GM23338 (cell line): ENCODE results near the gene LRTM1. TPM values are rescaled to one million over a fixed set of nuclear protein-coding genes. Genes with fewer than 3 reads are reported as not detected.

ENCODE experiments used
- ATAC-seq: fragments of 200-7000 bp; cut with Tn5 transposase; 3 replicates; pipeline ENCODE4 v1.9.1; 2020
- DNase-seq: peaks from one replicate; pipeline ENCODE4 v3.0.0-alpha.2; 2015; ENCODE audit warnings: low spot score
- H2AFZ ChIP-seq: fragments of 200-600 bp; sonication (generic); 2 replicates; pipeline ENCODE4 v1.8.0; 2016; ENCODE audit warnings: antibody characterized with exemption, mild to moderate bottlenecking, moderate library complexity
- H3F3A ChIP-seq: fragments of 200-600 bp; sonication (generic); replicated peaks from 2 replicates; pipeline ENCODE4 v1.8.0; 2017; ENCODE audit warnings: antibody characterized with exemption, mixed run types, low read depth
- H3K27ac ChIP-seq: fragments of 200-600 bp; sonication (generic); 2 replicates; pipeline ENCODE4 v1.6.1; 2016; ENCODE audit warnings: low read depth
- H3K27me3 ChIP-seq: fragments of 200-600 bp; sonication (generic); 2 replicates; pipeline ENCODE4 v1.8.0; 2016; ENCODE audit warnings: mild to moderate bottlenecking, mixed run types, moderate library complexity; ENCODE audit not compliant: insufficient read depth
- H3K36me3 ChIP-seq: fragments of 200-600 bp; sonication (generic); 2 replicates; pipeline ENCODE4 v1.8.0; 2016; ENCODE audit warnings: mild to moderate bottlenecking; ENCODE audit not compliant: insufficient read depth
- H3K4me1 ChIP-seq: fragments of 200-600 bp; sonication (generic); 2 replicates; pipeline ENCODE4 v1.8.0; 2016; ENCODE audit warnings: mild to moderate bottlenecking, moderate library complexity; ENCODE audit not compliant: insufficient read depth
- H3K4me2 ChIP-seq: fragments of 200-600 bp; sonication (generic); 2 replicates; pipeline ENCODE4 v1.7.1; 2017; ENCODE audit warnings: mixed run types
- H3K4me3 ChIP-seq: fragments of 200-600 bp; sonication (generic); 2 replicates; pipeline ENCODE4 v1.6.1; 2016; ENCODE audit warnings: mixed run types
- H3K79me2 ChIP-seq: fragments of 200-600 bp; sonication (generic); replicated peaks from 2 replicates; pipeline ENCODE4 v1.8.0; 2017; ENCODE audit warnings: mild to moderate bottlenecking; ENCODE audit not compliant: insufficient read depth
- H3K9me2 ChIP-seq: fragments of 200-600 bp; sonication (generic); 2 replicates; pipeline ENCODE4 v1.8.0; 2017; ENCODE audit not compliant: insufficient read depth
- H4K20me1 ChIP-seq: fragments of 200-600 bp; sonication (generic); replicated peaks from 2 replicates; pipeline ENCODE4 v1.8.0; 2017; ENCODE audit warnings: mild to moderate bottlenecking; ENCODE audit not compliant: insufficient read depth
- H3K27ac Mint-ChIP-seq: 2 replicates; pipeline ENCODE4 v1.8.0; 2020; ENCODE audit warnings: inconsistent platforms, mild to moderate bottlenecking, moderate library complexity, mixed read lengths
- H3K27me3 Mint-ChIP-seq: 3 replicates; pipeline ENCODE4 v1.8.0; 2022; ENCODE audit warnings: low read depth, mild to moderate bottlenecking, moderate library complexity, mixed read lengths, inconsistent platforms; ENCODE audit not compliant: insufficient read depth, poor library complexity
- H3K36me3 Mint-ChIP-seq: 3 replicates; pipeline ENCODE4 v1.8.0; 2021; ENCODE audit warnings: low read depth, mild to moderate bottlenecking, inconsistent platforms, moderate library complexity, mixed read lengths
- H3K4me1 Mint-ChIP-seq: 3 replicates; pipeline ENCODE4 v1.8.0; 2020; ENCODE audit warnings: mild to moderate bottlenecking, inconsistent platforms, mixed read lengths
- H3K4me3 Mint-ChIP-seq: 3 replicates; pipeline ENCODE4 v1.8.0; 2021; ENCODE audit warnings: moderate library complexity, mild to moderate bottlenecking, inconsistent platforms, mixed read lengths
- H3K9me3 Mint-ChIP-seq: 3 replicates; pipeline ENCODE4 v1.8.0; 2020; ENCODE audit warnings: moderate library complexity, mild to moderate bottlenecking, inconsistent platforms, mixed read lengths
- JUNB ChIP-seq: IDR thresholded peaks from one replicate; pipeline ENCODE4 v1.6.1; 2016; ENCODE audit warnings: antibody characterized with exemption; ENCODE audit not compliant: unreplicated experiment
- NANOG ChIP-seq: IDR thresholded peaks from 2 replicates; pipeline ENCODE4 v1.6.1; 2016; ENCODE audit warnings: antibody characterized with exemption, borderline replicate concordance
- polyA plus RNA-seq: library from polyadenylated mRNA; unstranded; fragments of >200 nt; fragmentation: Nextera tagmentation; extraction: Ambion mirVana; gene quantifications from 2 replicates; pipeline ENCODE4 v1.2.1, GENCODE V29; 2016
- total RNA-seq: library from RNA; depleted of rRNA; stranded (reverse); fragments of >200 nt; shearing (Covaris generic); gene quantifications from 2 replicates; pipeline ENCODE4 v1.2.3, GENCODE V29; 2014
- TF ChIP-seq, protein P1 (sequence below): IDR thresholded peaks from 2 replicates; pipeline ENCODE4 v1.6.1; 2016; ENCODE audit warnings: antibody characterized with exemption
- TF ChIP-seq, protein P2 (sequence below): fragments of 250-450 bp; sonication (Bioruptor Pico); IDR thresholded peaks from 2 replicates; pipeline ENCODE4 v1.5.0; 2020; ENCODE audit warnings: mild to moderate bottlenecking, moderate library complexity
- TF ChIP-seq, protein P3 (sequence below), 2 experiments: fragments of 200-600 bp in 1 of 2; sonication (generic) in 1 of 2; conservative IDR thresholded peaks; 2 replicates each; pipeline versions ENCODE4 v1.5.1 to v1.6.1; 2016 to 2017; ENCODE audit warnings: antibody characterized with exemption in 2 of 2, low read depth in 2 of 2, mild to moderate bottlenecking in 2 of 2, moderate library complexity in 1 of 2

Gene LRTM1
- total and polyA plus RNA-seq, 2 experiments from 2014 or later = 0.47 TPM; not detected in 1

DNA sequence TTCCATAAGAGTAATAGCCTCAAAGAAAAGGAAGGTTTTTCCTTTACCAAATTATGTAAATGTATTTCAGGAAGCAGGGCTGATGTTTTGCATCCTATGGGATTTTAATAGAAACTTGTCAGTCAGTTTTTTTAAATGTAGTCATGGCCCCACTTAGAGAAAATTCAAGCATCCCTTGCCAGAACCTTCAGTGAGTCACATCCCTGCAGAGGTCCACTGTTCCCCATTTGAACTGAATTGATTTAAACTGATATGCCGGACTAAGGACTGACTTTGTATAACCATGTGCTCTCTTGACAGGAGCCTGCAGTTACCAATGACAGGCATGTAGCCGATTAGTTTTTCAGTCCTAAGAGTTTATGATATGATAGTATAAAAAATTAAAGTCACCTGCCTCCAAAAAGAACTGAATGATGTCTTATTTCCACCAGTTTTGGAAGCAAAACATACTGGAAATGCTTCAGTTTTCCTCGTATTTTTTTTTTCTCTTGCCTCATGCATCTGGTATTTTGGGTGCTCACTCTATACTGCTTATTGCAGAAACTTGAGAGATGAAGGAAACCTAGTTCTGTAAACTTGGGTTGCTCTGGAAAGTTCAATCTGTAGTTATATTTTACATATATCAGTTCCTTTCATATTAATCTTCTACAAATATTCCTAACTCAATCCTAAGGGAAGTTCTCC, 30.7 kb downstream of the LRTM1 start:
- Histone ChIP-seq H3K4me1 (0 out of 2 replicates have a peak, but pooled peaks cover 4% of the 10 kb centered on the region), H3K9me2 (no peaks in the 10 kb centered on the region), H3K79me2 (no peaks in the 10 kb centered on the region), H3K27me3 (no peaks in the 10 kb centered on the region), H3K4me2 (no peak overlapping the region), H4K20me1 (no peaks in the 10 kb centered on the region), H3K27ac (no peak overlapping the region), H3K36me3 (no peaks in the 10 kb centered on the region; the same call in 1 of the 2 replicates), H2AFZ (no peak overlapping the region), H3F3A (no peaks in the 10 kb centered on the region), H3K4me3 (no peak overlapping the region)
- peaks cover 13% of the 10 kb centered on the region; the same call in 2 of the 3 replicates for H3K4me1 Mint-ChIP-seq
- H3K9me3 Mint-ChIP-seq = no peaks in the 10 kb centered on the region
- H3K27ac Mint-ChIP-seq = no peak overlapping the region
- DNase-seq = no peak
- ATAC-seq = no peak
- H3K4me3 Mint-ChIP-seq = no peak overlapping the region
- H3K36me3 Mint-ChIP-seq = no peaks in the 10 kb centered on the region; the same call in 2 of the 3 replicates
- peaks cover 2% of the 10 kb centered on the region for H3K27me3 Mint-ChIP-seq
- TF ChIP-seq JUNB = no peak
- TF ChIP-seq, protein P1, sequence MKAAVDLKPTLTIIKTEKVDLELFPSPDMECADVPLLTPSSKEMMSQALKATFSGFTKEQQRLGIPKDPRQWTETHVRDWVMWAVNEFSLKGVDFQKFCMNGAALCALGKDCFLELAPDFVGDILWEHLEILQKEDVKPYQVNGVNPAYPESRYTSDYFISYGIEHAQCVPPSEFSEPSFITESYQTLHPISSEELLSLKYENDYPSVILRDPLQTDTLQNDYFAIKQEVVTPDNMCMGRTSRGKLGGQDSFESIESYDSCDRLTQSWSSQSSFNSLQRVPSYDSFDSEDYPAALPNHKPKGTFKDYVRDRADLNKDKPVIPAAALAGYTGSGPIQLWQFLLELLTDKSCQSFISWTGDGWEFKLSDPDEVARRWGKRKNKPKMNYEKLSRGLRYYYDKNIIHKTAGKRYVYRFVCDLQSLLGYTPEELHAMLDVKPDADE = no peak
- TF ChIP-seq NANOG = no peak
- TF ChIP-seq, protein P2, sequence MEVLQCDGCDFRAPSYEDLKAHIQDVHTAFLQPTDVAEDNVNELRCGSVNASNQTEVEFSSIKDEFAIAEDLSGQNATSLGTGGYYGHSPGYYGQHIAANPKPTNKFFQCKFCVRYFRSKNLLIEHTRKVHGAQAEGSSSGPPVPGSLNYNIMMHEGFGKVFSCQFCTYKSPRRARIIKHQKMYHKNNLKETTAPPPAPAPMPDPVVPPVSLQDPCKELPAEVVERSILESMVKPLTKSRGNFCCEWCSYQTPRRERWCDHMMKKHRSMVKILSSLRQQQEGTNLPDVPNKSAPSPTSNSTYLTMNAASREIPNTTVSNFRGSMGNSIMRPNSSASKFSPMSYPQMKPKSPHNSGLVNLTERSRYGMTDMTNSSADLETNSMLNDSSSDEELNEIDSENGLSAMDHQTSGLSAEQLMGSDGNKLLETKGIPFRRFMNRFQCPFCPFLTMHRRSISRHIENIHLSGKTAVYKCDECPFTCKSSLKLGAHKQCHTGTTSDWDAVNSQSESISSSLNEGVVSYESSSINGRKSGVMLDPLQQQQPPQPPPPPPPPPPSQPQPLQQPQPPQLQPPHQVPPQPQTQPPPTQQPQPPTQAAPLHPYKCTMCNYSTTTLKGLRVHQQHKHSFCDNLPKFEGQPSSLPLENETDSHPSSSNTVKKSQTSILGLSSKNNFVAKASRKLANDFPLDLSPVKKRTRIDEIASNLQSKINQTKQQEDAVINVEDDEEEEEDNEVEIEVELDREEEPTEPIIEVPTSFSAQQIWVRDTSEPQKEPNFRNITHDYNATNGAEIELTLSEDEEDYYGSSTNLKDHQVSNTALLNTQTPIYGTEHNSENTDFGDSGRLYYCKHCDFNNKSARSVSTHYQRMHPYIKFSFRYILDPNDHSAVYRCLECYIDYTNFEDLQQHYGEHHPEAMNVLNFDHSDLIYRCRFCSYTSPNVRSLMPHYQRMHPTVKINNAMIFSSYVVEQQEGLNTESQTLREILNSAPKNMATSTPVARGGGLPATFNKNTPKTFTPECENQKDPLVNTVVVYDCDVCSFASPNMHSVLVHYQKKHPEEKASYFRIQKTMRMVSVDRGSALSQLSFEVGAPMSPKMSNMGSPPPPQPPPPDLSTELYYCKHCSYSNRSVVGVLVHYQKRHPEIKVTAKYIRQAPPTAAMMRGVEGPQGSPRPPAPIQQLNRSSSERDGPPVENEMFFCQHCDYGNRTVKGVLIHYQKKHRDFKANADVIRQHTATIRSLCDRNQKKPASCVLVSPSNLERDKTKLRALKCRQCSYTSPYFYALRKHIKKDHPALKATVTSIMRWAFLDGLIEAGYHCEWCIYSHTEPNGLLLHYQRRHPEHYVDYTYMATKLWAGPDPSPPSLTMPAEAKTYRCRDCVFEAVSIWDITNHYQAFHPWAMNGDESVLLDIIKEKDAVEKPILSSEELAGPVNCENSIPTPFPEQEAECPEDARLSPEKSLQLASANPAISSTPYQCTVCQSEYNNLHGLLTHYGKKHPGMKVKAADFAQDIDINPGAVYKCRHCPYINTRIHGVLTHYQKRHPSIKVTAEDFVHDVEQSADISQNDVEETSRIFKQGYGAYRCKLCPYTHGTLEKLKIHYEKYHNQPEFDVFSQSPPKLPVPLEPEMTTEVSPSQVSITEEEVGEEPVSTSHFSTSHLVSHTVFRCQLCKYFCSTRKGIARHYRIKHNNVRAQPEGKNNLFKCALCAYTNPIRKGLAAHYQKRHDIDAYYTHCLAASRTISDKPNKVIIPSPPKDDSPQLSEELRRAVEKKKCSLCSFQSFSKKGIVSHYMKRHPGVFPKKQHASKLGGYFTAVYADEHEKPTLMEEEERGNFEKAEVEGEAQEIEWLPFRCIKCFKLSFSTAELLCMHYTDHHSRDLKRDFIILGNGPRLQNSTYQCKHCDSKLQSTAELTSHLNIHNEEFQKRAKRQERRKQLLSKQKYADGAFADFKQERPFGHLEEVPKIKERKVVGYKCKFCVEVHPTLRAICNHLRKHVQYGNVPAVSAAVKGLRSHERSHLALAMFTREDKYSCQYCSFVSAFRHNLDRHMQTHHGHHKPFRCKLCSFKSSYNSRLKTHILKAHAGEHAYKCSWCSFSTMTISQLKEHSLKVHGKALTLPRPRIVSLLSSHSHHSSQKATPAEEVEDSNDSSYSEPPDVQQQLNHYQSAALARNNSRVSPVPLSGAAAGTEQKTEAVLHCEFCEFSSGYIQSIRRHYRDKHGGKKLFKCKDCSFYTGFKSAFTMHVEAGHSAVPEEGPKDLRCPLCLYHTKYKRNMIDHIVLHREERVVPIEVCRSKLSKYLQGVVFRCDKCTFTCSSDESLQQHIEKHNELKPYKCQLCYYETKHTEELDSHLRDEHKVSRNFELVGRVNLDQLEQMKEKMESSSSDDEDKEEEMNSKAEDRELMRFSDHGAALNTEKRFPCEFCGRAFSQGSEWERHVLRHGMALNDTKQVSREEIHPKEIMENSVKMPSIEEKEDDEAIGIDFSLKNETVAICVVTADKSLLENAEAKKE = no peak
- TF ChIP-seq, protein P3, sequence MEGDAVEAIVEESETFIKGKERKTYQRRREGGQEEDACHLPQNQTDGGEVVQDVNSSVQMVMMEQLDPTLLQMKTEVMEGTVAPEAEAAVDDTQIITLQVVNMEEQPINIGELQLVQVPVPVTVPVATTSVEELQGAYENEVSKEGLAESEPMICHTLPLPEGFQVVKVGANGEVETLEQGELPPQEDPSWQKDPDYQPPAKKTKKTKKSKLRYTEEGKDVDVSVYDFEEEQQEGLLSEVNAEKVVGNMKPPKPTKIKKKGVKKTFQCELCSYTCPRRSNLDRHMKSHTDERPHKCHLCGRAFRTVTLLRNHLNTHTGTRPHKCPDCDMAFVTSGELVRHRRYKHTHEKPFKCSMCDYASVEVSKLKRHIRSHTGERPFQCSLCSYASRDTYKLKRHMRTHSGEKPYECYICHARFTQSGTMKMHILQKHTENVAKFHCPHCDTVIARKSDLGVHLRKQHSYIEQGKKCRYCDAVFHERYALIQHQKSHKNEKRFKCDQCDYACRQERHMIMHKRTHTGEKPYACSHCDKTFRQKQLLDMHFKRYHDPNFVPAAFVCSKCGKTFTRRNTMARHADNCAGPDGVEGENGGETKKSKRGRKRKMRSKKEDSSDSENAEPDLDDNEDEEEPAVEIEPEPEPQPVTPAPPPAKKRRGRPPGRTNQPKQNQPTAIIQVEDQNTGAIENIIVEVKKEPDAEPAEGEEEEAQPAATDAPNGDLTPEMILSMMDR (conservative IDR thresholded peaks at IDR 0.05; ENCODE audit: low read depth in 2 of 2) = no peak
